G401 (cell line): ENCODE measurements around the gene SBDS. TPM values are rescaled to one million over a fixed set of nuclear protein-coding genes. Genes with fewer than 3 reads are reported as not detected.
A peak's percentile ranks its signal among the peaks of the same experiment; 100 is the strongest.
"Not testable (repeated sequence)": the region's sequence is repeated elsewhere in the genome, so short reads cannot be mapped to it uniquely, and the experiment has no call there.

Experiments used
- DNase-seq: peaks from one replicate; pipeline ENCODE4 v3.0.0-alpha.2; 2015; ENCODE audit warnings: low spot score
- in situ Hi-C: cut with HindIII; loops from 2 replicates; pipeline ENCODE4 v1.10.0; 2016; ENCODE audit warnings: low sequenced_read_pairs, mixed read lengths
- total RNA-seq: library from RNA; depleted of rRNA; stranded (reverse); fragments of >200 nt; shearing (Covaris generic); gene quantifications from 2 replicates; pipeline ENCODE4 v1.2.3, GENCODE V29; 2014; rRNA removed

SBDS gene
- total RNA-seq, result 81.7 and 91.1 TPM in 2 replicates

DNA sequence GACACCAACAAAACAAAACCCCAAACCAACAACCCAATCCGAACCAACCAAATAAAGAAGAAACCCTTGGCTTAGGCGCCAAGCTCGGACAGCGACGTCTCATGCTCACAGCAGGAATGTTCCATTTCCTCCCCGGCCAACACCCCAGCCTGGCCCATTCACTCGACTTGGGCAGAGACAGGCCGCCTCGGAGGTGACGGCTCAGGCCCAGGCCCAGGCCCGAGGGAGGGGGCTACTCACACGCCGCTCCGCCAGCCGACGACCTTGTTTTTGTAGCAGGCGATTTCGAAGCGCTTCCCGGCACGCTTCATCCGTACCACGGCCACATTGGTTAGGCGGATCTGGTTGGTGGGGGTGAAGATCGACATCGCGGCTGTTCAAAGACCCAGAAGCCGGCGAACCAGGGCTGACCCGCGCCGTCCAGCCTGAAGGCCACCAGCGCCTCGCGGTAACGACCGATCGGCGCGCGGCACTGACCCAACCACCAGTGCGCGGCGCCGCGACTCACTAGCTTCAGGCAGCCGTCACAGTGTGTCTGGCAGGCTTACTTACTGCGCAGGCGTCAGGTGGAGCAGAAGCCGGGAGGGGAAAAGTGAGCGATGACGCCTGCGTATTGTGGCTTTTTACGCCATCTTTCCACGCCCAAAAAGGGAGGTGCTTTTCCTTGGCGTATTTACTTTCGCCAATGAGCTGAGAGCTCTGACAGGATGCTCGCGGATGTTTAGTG lies at the start of gene SBDS:
Gene SBDS, minus strand, starts transcription at position 537 of the 727 bp plus-strand sequence. Its CDS starts 169 bp downstream, at position 368.
- in situ Hi-C loops, result not testable (repeated sequence)
- peak; percentile 99 for DNase-seq

DNA sequence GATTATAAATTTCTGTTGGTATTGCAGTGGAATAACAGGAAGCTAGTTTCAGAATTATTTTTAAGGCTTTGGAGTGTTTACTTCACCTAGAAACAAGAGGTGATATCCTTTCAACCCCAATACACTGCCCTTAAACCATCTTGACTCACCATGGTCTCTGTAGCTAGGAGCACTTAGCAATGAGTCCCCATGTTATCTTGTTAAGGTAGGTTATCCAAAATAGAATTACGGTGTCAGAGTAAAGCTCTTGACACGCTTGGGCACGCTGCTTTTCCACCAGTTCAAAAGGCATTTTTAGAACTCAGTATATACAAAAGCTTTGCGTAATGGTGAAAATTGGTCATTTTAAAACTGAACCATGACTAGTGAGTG lies 48.2 kb upstream of the SBDS start:
- DNase-seq, result peak; percentile 18
- in situ Hi-C loops, result not testable (repeated sequence)

DNA sequence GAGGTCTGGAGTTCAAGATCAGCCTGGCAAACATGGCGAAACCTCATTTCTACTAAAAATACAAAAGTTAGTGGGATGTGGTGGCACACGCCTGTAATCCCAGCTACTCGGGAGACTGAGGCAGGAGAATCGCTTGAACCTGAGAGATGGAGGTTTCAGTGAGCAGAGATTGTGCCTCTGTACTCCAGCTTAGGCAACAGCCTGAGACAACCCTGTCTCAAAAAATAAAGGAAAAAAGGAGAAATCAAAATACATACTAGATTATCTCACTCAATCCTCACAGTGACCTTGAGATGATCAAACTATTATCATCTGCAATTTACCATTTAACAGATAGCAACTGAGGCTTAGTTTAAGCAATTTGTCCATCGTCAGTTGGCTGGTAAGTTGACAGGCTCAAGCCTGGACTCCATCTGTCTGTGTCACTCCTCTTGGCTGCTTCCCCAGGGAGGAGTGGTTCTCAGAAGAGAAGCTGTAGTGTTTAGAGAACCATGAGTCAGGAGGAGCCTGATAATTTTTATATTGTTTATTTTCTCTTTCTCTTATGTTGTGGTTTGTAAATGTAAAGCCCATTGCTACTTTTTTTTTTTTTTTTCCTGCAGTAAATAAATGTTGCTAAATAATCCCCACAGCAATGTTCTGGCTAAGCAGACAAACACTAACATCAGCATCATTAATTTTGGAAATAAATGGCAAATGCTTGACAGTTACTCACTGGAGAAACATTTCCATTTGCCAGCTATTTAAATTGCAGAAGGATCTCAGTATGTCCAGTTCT lies 47.6 kb upstream of the SBDS start:
- in situ Hi-C loops, result not testable (repeated sequence)
- DNase-seq, result peak; percentile 91

DNA sequence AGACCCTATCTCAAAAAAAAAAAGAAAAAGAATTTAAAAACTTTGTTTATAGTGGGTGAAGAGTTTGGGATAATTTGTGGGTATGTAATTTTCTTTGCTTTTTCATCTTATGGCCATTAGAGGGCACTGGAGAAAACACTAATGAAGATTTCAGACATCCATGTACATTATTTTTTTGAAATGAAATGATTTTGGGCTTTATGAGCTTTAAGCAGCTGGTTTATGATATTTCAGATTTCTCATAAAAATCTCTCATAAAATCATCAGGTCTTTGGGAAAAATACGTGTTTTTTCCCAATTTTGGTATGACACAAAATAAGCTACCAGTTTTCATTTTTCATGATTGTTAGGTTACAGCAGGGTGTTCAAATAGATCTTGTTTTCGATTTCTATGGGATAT lies 45.4 kb upstream of the SBDS start:
- in situ Hi-C loops, DNase-seq: not testable (repeated sequence)

DNA sequence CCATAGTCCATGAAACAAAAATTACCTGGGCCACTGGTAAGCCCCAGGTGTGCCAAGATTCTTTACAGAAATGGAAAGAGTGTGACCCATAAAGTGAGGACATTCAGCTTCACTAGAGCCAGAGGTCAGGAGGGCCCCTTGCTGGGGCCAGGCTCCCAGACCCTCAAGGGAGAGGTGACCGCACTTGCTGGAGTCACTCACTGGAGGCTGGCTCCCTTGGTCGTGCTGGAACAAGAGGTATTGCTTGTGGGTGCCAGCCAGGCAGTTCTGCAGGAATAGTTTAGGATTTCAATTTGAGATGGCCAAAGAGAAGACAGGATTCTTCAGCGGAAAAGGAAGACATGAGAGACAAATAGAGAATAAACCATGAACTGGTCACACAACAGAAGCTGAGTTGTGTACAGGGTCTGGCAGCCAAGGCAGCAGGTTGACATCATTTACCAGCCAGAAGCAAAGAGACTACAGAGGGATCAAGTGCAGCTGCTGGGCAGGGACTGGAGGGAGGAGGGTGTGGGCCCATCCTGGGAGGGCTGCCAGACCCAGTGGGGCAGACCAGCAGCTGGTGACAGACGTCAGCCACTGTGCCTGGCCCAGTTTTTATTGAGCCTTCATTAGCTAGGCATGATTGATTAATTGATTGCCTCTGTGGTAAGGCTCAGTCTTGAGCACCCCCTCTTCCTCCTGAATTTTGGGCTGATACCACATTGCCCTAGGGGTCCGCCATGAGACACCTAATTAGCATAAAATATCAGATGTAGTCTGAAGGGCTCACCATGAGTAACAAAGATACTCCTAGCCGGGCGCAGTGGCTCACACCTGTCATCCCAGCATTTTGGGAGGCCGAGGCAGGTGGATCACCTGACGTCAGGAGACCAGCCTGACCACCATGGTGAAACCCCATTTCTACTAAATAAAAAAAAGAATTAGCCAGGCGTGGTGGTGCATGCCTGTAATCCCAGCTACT lies 41.3 kb upstream of the SBDS start:
- DNase-seq, in situ Hi-C loops: not testable (repeated sequence)

DNA sequence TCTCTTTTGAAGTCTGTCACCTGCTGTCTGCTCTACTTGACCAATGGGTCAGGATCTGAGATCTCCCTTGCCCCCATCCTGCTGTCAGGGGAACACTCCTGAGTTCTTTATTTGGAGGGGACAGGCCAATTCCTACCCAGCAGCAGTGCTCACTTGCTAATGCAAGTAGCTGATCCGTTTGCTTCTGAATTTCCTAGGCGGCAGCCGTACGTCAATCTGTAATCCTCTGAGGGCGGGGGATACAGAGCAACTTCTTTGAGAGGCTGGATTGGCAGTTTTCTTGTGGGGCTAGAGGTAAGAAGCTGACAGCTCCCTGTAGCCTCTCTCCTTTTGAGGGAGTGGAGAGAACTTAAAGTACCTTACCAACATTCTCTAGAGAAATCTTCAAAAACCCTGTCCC lies 37.9 kb upstream of the SBDS start:
- in situ Hi-C loops, result no loop called here

DNA sequence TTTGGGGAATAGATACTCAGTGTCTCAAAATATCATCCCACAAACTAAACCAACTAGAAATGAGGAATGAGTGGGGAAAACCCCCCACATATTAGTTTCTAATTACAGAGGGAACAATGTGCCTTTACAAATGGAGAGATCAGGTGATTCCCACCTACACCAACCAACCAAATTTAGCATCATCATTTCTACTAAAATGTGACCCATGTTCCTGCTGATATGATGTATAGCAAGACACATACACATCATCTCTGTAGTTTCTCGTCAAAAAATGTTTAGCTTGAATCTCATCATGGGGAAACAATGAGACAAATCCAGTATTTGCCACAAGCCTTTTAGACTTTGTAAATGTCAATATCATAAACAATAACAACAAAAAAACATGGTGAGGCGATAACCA lies 36.3 kb upstream of the SBDS start:
- in situ Hi-C loops, DNase-seq: not testable (repeated sequence)

More for the DNA sequence above, 37.9 kb upstream of the SBDS start:
- no peak for DNase-seq

DNA sequence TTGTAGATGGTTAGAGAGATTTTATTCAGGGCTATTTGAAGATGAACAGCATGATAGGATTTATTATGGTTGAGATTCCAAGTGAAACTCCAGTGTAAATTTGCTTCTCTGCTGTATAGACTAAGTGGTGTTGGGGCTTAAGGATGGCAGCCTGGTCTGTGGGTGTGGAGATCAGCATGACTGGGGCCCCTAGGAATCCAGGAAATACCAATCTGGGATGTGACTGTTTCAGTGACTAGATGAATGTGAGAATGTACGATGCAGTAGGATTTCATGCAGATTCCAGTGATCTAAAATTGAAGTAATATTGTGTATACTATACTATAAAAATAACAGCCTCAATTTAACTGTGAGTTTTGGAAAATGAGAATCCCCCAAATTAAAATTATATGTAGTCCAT lies 30.1 kb upstream of the SBDS start:
- in situ Hi-C loops, DNase-seq: not testable (repeated sequence)

DNA sequence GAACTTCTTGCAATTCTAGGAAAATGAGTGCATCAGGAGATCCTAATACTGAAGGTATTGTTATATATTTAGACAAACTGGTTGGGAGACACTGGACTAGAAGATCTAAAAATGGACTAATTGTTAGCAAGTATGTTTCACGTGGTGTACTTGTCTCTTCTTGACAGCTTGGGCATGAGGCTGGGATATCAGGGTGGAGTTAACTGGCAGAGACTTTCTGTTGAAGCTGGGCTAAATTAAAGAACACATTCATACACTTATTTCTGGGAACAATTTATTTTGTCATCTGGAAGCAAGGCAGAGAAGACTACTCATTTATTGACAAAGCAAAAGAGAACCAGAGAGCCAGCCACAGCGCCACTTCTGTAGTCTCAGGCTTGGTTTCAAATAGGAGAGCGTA lies 27.1 kb upstream of the SBDS start:
- DNase-seq, result no peak
- in situ Hi-C loops, result no loop called here

DNA sequence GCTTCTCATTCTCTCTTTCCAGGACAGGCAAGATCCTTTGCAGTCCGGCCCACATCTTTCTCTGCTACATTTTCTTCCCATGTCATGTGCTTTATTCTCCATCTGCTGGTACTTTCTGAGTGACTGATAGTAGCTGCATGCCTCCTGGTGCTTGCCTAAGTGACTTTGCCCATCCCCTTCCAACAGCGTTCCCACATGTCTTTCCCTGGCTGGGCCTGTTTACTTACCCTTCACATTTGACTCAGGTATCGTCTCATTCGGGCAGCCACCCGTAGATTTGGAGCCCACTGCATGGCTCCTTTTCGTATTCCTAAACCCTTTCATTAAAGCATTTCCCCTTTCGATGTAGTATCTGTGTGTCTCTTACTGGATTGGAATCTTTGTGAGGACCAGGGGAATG lies 25.9 kb upstream of the SBDS start:
- no peak for DNase-seq
- in situ Hi-C loops, result no loop called here

DNA sequence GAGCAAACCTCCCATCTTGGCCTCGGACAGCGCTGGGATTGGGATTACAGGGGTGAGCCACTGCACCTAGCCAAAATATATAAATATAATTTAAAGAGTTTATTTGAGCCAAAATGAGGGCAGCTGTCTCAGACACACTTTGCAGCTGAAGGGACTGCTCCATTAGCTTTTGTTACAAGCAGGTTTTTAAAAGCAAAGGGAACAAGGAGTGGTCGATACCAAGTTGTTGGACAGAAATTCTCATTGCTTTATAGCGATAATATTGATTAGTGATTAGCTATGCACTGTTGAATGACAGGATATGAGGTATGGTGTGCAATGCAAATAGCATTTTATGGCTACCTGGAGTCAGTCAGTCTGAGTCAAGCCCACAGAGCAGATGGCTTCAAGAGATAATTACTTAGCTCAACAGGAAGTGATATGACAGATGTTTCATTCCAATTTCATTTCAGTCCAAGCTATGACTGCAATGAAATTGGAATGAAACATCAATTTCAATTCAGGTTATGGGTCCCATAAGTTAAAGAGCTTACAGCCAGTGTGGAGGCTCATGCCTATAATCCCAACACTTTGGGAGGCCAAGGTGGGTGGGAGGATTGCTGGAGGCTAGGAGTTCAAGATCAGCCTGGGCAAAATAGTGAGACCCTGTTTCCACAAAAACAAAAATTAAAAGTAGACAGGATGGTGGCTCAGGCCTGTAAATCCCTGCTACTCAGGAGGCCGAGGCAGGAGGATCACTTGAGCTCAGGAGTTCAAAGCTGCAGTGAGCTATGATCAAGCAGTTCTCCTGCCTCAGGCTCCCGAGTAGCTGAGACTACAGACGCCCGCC lies 24.4 kb upstream of the SBDS start:
- no peak for DNase-seq

DNA sequence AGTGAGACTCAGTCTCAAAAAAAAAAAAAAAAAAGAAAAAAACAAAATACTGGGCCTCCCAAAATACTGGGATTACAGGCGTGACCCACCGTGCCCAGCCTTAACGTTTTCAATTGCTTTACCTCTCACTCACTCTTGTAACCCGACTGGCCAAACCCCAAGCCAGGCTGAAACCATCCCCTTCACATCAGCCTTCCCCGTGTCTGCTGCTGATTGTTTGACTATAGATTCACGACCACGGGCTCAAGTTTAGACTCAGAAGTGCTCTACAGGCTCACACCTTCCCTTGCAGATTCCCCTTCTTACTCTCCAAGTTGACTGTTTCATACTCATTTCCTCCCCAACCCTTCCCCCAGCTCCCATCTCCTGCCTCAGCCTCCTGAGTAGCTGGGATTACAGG lies 23.6 kb upstream of the SBDS start:
- DNase-seq, result no peak
- in situ Hi-C loops, result no loop called here

More for the DNA sequence above, 24.4 kb upstream of the SBDS start:
- in situ Hi-C loops, result no loop called here

DNA sequence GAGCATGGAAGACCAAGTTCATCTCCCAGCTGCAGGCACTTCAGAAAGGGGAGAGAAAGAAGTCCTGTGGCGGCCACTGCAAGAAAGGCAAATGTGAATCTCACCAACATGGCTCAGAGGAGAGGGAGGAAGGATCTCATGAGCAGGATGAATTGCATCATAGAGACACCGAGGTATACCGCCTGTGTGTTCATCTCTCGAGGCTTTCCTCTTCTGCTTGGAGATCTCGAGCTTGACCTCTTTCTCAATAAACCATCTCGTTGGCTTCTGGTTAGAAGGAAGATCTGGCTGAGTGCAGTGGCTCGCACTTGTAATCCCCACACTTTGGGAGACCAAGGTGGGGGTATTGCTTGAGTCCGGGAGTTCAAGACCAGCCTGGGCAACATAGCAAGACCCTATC lies 22.6 kb upstream of the SBDS start:
- DNase-seq, in situ Hi-C loops: not testable (repeated sequence)

DNA sequence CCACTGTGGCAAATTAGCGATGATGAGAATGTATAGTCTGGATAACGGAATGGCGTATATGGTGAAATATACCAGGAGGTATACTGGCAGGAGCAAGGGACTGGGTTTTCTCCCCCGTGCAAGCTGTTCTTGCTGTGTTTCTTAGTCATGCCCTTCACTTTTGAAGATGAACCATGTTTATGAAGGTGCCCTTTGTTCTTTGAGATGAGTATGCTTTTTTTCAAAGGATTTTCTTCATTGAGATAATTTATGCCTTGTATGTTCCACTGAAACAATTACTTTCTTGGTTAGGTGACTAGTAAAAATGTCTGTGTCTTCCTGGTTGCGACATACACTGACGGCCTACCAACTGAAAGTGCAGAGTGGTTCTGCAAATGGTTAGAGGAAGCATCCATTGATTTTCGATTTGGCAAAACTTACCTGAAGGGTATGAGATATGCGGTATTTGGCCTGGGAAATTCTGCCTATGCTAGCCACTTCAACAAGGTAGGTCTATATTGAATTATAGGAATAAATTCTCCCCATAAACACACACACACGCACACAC lies 18.8 kb upstream of the SBDS start:
- DNase-seq, in situ Hi-C loops: not testable (repeated sequence)

DNA sequence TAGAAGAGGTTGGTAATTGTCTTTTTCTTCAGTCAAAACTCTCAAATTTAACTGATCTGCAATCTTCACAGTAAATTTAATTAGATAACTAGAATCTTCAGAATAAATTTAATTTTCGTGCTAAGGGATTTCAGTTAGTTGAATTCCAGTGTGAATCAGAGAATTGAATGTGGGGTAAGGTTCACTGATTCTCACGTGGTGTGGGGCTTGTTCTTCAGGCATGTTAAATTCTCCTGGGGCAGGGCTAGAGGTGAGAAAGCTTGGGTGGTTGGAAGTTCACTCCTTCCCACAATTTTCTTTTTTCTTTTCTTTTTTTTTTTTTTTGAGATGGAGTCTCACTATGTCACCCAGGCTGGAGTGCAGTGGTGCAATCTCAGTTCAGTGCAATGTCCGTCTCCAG lies 14.3 kb upstream of the SBDS start:
- DNase-seq, in situ Hi-C loops: not testable (repeated sequence)

DNA sequence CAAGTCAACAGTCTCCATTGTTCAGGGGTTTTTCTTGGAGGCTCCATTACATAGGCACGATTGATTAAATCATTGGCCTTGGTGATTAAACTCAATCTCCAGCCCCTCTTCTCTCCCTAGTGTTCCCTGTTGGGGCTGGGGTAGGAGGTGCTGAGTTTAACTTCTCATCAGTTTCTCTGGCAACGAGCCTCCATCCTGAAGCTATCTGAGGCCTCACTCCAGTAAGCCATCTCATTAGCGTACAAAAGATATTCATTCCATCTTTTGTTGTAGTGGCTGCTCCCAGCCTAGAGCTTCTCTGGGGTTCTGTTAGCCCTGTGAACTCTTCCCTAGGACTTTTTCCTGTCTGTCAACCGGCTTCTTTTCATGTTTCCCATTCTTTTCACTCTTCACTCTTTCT lies 12.9 kb upstream of the SBDS start:
- no peak for DNase-seq
- in situ Hi-C loops, result no loop called here

DNA sequence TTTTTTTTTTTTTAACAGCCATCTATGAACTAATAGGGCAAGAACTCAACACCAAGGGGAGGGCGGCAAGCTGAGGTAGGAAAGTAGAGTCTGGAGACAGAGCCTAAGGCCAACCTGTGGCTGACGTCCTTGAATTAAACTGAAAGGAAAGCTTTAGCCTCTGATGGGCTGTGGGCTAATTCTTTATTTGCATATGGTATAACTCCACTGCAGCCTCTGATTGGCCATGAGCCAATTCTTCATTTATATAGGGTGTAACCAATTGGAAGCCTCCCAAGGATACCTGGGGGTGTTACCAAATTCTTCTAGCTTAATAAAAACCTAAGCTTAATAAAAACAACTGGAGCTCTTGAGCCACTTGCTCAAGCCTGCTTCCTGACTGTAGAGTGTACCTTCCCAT lies 11.6 kb upstream of the SBDS start:
- in situ Hi-C loops, result no loop called here
- no peak for DNase-seq

DNA sequence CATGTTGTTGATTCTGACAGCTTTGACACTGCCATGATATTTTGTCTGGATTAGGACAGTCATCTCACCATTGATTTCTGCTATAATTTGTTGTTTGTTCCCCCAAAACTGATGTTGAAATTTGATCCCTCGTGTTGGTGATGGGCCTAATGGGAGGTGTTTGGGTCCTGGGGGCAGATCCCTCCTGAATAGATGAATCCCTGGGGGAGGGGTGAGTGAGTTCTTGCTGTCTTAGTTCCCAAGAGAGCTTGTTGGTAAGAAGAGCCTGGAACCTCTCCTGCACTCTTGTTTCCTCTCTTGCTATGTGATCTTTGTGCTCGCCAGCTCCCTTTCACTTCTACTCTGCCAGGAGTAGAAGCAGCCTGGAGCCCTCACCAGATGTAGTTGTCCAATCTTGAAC lies 8.8 kb upstream of the SBDS start:
- in situ Hi-C loops, DNase-seq: not testable (repeated sequence)
